Neural cell (in vitro differentiated cells): Measurements from ENCODE around the gene SIK1.
"Not testable (repeated sequence)": the region's sequence is repeated elsewhere in the genome, so short reads cannot be mapped to it uniquely, and the experiment has no call there.

Experiments
- EP300 ChIP-seq: fragments of 450-650 bp; conservative IDR thresholded peaks from 2 replicates; pipeline ENCODE4 v1.6.1; 2014; ENCODE audit warnings: antibody characterized with exemption, mild to moderate bottlenecking, moderate library complexity; ENCODE audit not compliant: poor library complexity, severe bottlenecking
- EZH2 ChIP-seq: fragments of 200-600, 300-800 bp; shearing (Covaris generic), sonication (generic); IDR thresholded peaks from 2 replicates; pipeline ENCODE4 v1.6.1; 2014; ENCODE audit warnings: antibody characterized with exemption, low read length, borderline replicate concordance, mild to moderate bottlenecking; ENCODE audit not compliant: insufficient read depth, poor library complexity, severe bottlenecking
- MXI1 ChIP-seq: fragments of 450-650 bp; conservative IDR thresholded peaks from 2 replicates; pipeline ENCODE4 v1.6.1; 2014; ENCODE audit warnings: antibody characterized with exemption, mild to moderate bottlenecking; ENCODE audit not compliant: poor library complexity, severe bottlenecking
- POLR2AphosphoS5 ChIP-seq: IDR thresholded peaks from 2 replicates; pipeline ENCODE4 v1.6.1; 2012
- RAD21 ChIP-seq: fragments of 450-650 bp; conservative IDR thresholded peaks from 2 replicates; pipeline ENCODE4 v1.6.1; 2014; ENCODE audit warnings: antibody characterized with exemption, mild to moderate bottlenecking, moderate library complexity
- SMC3 ChIP-seq: fragments of 450-650 bp; conservative IDR thresholded peaks from 2 replicates; pipeline ENCODE4 v1.6.1; 2014; ENCODE audit warnings: antibody characterized with exemption, mild to moderate bottlenecking, moderate library complexity; ENCODE audit not compliant: poor library complexity
- TAF1 ChIP-seq: IDR thresholded peaks from 2 replicates; pipeline ENCODE4 v1.6.1; 2012; ENCODE audit warnings: low read depth
- TF ChIP-seq, protein P1 (sequence below): fragments of 450-650 bp; IDR thresholded peaks from 2 replicates; pipeline ENCODE4 v1.5.1; 2014; ENCODE audit warnings: antibody characterized with exemption, mild to moderate bottlenecking, moderate library complexity; ENCODE audit not compliant: poor library complexity, severe bottlenecking
- TF ChIP-seq, protein P2 (sequence below): IDR thresholded peaks from 2 replicates; pipeline ENCODE4 v1.6.1; 2012; ENCODE audit warnings: borderline replicate concordance

DNA sequence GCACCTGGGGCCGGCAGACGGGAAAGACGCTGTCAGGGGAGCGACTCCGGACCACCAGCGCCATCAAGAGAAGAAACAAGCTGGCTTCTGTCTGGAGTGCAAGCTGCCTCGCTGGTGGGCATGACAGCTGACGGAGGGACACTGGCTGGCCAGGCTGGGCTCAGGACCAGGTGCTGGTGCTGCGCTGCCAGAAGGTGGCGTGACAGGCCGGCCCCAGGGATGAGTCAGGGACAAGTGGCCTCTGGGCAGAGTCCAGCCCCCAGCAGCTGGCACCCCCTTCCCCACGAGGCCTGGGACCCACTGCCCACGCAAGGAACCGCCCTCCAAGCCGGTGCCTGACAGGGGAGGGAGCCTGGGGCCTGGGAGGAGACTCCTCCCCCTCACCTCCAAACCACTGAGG, 7.5 kb downstream of the SIK1 start:
- not testable (repeated sequence) for TF ChIP-seq POLR2AphosphoS5, EP300, TAF1, EZH2, RAD21, SMC3, MXI1
- TF ChIP-seq, protein P1, sequence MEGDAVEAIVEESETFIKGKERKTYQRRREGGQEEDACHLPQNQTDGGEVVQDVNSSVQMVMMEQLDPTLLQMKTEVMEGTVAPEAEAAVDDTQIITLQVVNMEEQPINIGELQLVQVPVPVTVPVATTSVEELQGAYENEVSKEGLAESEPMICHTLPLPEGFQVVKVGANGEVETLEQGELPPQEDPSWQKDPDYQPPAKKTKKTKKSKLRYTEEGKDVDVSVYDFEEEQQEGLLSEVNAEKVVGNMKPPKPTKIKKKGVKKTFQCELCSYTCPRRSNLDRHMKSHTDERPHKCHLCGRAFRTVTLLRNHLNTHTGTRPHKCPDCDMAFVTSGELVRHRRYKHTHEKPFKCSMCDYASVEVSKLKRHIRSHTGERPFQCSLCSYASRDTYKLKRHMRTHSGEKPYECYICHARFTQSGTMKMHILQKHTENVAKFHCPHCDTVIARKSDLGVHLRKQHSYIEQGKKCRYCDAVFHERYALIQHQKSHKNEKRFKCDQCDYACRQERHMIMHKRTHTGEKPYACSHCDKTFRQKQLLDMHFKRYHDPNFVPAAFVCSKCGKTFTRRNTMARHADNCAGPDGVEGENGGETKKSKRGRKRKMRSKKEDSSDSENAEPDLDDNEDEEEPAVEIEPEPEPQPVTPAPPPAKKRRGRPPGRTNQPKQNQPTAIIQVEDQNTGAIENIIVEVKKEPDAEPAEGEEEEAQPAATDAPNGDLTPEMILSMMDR, result not testable (repeated sequence)
- TF ChIP-seq, protein P2, sequence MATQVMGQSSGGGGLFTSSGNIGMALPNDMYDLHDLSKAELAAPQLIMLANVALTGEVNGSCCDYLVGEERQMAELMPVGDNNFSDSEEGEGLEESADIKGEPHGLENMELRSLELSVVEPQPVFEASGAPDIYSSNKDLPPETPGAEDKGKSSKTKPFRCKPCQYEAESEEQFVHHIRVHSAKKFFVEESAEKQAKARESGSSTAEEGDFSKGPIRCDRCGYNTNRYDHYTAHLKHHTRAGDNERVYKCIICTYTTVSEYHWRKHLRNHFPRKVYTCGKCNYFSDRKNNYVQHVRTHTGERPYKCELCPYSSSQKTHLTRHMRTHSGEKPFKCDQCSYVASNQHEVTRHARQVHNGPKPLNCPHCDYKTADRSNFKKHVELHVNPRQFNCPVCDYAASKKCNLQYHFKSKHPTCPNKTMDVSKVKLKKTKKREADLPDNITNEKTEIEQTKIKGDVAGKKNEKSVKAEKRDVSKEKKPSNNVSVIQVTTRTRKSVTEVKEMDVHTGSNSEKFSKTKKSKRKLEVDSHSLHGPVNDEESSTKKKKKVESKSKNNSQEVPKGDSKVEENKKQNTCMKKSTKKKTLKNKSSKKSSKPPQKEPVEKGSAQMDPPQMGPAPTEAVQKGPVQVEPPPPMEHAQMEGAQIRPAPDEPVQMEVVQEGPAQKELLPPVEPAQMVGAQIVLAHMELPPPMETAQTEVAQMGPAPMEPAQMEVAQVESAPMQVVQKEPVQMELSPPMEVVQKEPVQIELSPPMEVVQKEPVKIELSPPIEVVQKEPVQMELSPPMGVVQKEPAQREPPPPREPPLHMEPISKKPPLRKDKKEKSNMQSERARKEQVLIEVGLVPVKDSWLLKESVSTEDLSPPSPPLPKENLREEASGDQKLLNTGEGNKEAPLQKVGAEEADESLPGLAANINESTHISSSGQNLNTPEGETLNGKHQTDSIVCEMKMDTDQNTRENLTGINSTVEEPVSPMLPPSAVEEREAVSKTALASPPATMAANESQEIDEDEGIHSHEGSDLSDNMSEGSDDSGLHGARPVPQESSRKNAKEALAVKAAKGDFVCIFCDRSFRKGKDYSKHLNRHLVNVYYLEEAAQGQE, result not testable (repeated sequence)
